COLO829 (cell line): Measurements from ENCODE around the gene ATF6.

Source experiments
- DNase-seq: peaks from one replicate; pipeline ENCODE4 v3.0.0; 2012; ENCODE audit warnings: low spot score

The ATF6 gene

GRCh38 chr1:162003061-162003829 lies 237.1 kb downstream of the ATF6 start:
- no peak for DNase-seq

GRCh38 chr1:162003830-162004215 lies 237.7 kb downstream of the ATF6 start:
- peak; percentile 70 for DNase-seq

- DNase-seq = no peak
Observed at GRCh38 chr1:162004441-162004950, 238.4 kb downstream of the ATF6 start.

- DNase-seq = no peak
Observed at GRCh38 chr1:162006081-162006480, 240.0 kb downstream of the ATF6 start.

- DNase-seq = no peak
Observed at GRCh38 chr1:162007466-162007865, 241.3 kb downstream of the ATF6 start.

- DNase-seq = no peak
Observed at GRCh38 chr1:162008799-162009198, 242.7 kb downstream of the ATF6 start.

- no peak for DNase-seq
Observed at GRCh38 chr1:162009501-162010174, 243.5 kb downstream of the ATF6 start.

- no peak for DNase-seq
Observed at GRCh38 chr1:162010175-162010506, 244.0 kb downstream of the ATF6 start.

GRCh38 chr1:162011337-162012012 lies 245.4 kb downstream of the ATF6 start:
- no peak for DNase-seq

- DNase-seq = no peak
Observed at GRCh38 chr1:162013289-162013688, 247.2 kb downstream of the ATF6 start.
